Measurements from ENCODE around the gene RAB11FIP3.

GRCh38 chr16:530111-530817, 104.8 kb downstream of the RAB11FIP3 start:
- TF ChIP-seq EZH2phosphoT487 (IDR thresholded peaks at IDR 0.05; ENCODE audit: borderline replicate concordance, low read depth, low read length) (no peak), CTCF (conservative IDR thresholded peaks at IDR 0.05; ENCODE audit: low read length) (no peak)

Measured in OCI-LY7 (cell line).